Smooth muscle cell (in vitro differentiated cells): Measurements from ENCODE around the gene ATP13A1. TPM values are rescaled to one million over a fixed set of nuclear protein-coding genes. Genes with fewer than 3 reads are reported as not detected.

ENCODE experiments used
- DNase-seq: peaks from one replicate; lab custom pipeline; 2025; ENCODE audit not compliant: unreplicated experiment; lab: John Stamatoyannopoulos, UW
- H2AFZ ChIP-seq: fragments of 200-600 bp; sonication (generic); 2 replicates; pipeline ENCODE4 v1.6.0; 2016; ENCODE audit warnings: antibody characterized with exemption, low read depth, mild to moderate bottlenecking
- H3F3A ChIP-seq: fragments of 200-600 bp; sonication (generic); 2 replicates; pipeline ENCODE4 v1.6.0; 2017; ENCODE audit warnings: antibody characterized with exemption, low read depth
- H3K27ac ChIP-seq: fragments of 200-600 bp; sonication (generic); 2 replicates; pipeline ENCODE4 v1.5.1; 2016; ENCODE audit warnings: low read depth, mild to moderate bottlenecking
- H3K27me3 ChIP-seq: fragments of 200-600 bp; sonication (generic); 2 replicates; pipeline ENCODE4 v1.6.1; 2016; ENCODE audit warnings: low read depth, mild to moderate bottlenecking
- H3K36me3 ChIP-seq: fragments of 200-600 bp; sonication (generic); 2 replicates; pipeline ENCODE4 v1.5.1; 2016; ENCODE audit warnings: low read depth
- H3K4me1 ChIP-seq: fragments of 200-600 bp; sonication (generic); 2 replicates; pipeline ENCODE4 v1.5.1; 2016; ENCODE audit warnings: low read depth
- H3K4me2 ChIP-seq: fragments of 200-600 bp; sonication (generic); 2 replicates; pipeline ENCODE4 v1.6.0; 2016; ENCODE audit warnings: mild to moderate bottlenecking
- H3K4me3 ChIP-seq: fragments of 200-600 bp; sonication (generic); 2 replicates; pipeline ENCODE4 v1.5.1; 2016; ENCODE audit warnings: mild to moderate bottlenecking
- H3K79me2 ChIP-seq: fragments of 200-600 bp; sonication (generic); 2 replicates; pipeline ENCODE4 v1.6.0; 2016; ENCODE audit warnings: low read depth, mild to moderate bottlenecking
- H3K9ac ChIP-seq: fragments of 200-600 bp; sonication (generic); 2 replicates; pipeline ENCODE4 v1.6.0; 2016; ENCODE audit warnings: low read depth
- H3K9me3 ChIP-seq: fragments of 200-600 bp; sonication (generic); replicated peaks from 2 replicates; pipeline ENCODE4 v1.5.1; 2016; ENCODE audit warnings: low read depth
- H4K20me1 ChIP-seq: fragments of 200-600 bp; sonication (generic); 2 replicates; pipeline ENCODE4 v1.6.0; 2016; ENCODE audit warnings: low read depth
- CTCF ChIP-seq: fragments of 200-600 bp; sonication (generic); IDR thresholded peaks from 2 replicates; pipeline ENCODE4 v1.5.1; 2017; ENCODE audit warnings: borderline replicate concordance, mild to moderate bottlenecking, antibody characterized with exemption; ENCODE audit not compliant: insufficient read depth, poor library complexity, severe bottlenecking
- WGBS: methylation state at CpG from one replicate; pipeline ENCODE4 v1.1.7; 2016; ENCODE audit warnings: low lambda C conversion rate; 5-methylcytosine and 5-hydroxymethylcytosine counted together
- polyA plus RNA-seq: library from polyadenylated mRNA; unstranded; fragments of >200 nt; fragmentation: Nextera tagmentation; extraction: Ambion mirVana; gene quantifications from 2 replicates; pipeline ENCODE4 v1.2.1, GENCODE V29; 2016
- total RNA-seq: library from RNA; depleted of rRNA; stranded (reverse); fragments of >200 nt; gene quantifications from 2 replicates; pipeline ENCODE4 v1.2.3, GENCODE V29; 2014

Gene ATP13A1
- total and polyA plus RNA-seq, 2 experiments from 2014 or later: 48.1 to 51.4 TPM

GRCh38 chr19:19657397-19657783 is 6.1 kb downstream of the ATP13A1 start:
- Histone ChIP-seq H2AFZ (no peak overlapping the region), H4K20me1 (peaks cover 27% of the 10 kb centered on the region), H3F3A (no peaks in the 10 kb centered on the region), H3K9ac (no peak overlapping the region), H3K36me3 (no peaks in the 10 kb centered on the region), H3K4me1 (peaks cover 11% of the 10 kb centered on the region), H3K4me3 (no peak overlapping the region), H3K4me2 (no peak overlapping the region), H3K27me3 (no peaks in the 10 kb centered on the region), H3K9me3 (no peaks in the 10 kb centered on the region), H3K79me2 (peaks cover 25% of the 10 kb centered on the region), H3K27ac (no peak overlapping the region)
- no peak for DNase-seq
- WGBS: 76% methylated on average over 10 of the region's 10 CpGs
- no peak for TF ChIP-seq CTCF

- no peaks in the 10 kb centered on the region for H3F3A ChIP-seq
- DNase-seq: no peak
- H3K4me1 ChIP-seq: peaks cover 4% of the 10 kb centered on the region
- WGBS: 98% methylated on average over 33 of the region's 33 CpGs
- no peaks in the 10 kb centered on the region for H3K36me3 ChIP-seq
- H3K79me2 ChIP-seq: peaks cover 18% of the 10 kb centered on the region
- no peaks in the 10 kb centered on the region for H3K9me3 ChIP-seq
- H3K27me3 ChIP-seq: no peaks in the 10 kb centered on the region
- no peak overlapping the region for H3K4me3 ChIP-seq
- H2AFZ ChIP-seq: no peak overlapping the region
- no peak overlapping the region for H3K9ac ChIP-seq
- peaks cover 22% of the 10 kb centered on the region for H4K20me1 ChIP-seq
- H3K27ac ChIP-seq: no peak overlapping the region
- H3K4me2 ChIP-seq: no peak overlapping the region
- no peak for TF ChIP-seq CTCF
Observed at GRCh38 chr19:19656451-19657396, 6.8 kb downstream of the ATP13A1 start.

- Histone ChIP-seq H3K4me2 (no peak overlapping the region), H3K9me3 (no peaks in the 10 kb centered on the region), H4K20me1 (peaks cover 14% of the 10 kb centered on the region), H3K36me3 (no peaks in the 10 kb centered on the region), H2AFZ (no peak overlapping the region), H3K79me2 (peaks cover 9% of the 10 kb centered on the region), H3K27ac (no peak overlapping the region), H3F3A (no peaks in the 10 kb centered on the region), H3K4me1 (no peaks in the 10 kb centered on the region), H3K27me3 (no peaks in the 10 kb centered on the region), H3K4me3 (no peak overlapping the region), H3K9ac (no peak overlapping the region)
- 97% methylated on average over 25 of the region's 27 CpGs for WGBS
- no peak for DNase-seq
- TF ChIP-seq CTCF: no peak
Observed at GRCh38 chr19:19655641-19656343, 7.7 kb downstream of the ATP13A1 start.
